GM19328 (cell line): ENCODE data around the gene IFTAP.
A peak's percentile ranks its signal among the peaks of the same experiment; 100 is the strongest.
"Not testable (repeated sequence)": the region's sequence is repeated elsewhere in the genome, so short reads cannot be mapped to it uniquely, and the experiment has no call there.

ENCODE experiments used
- ATAC-seq: cut with Tn5 transposase; IDR thresholded peaks from one replicate; pipeline ENCODE4 v1.9.1; 2021; ENCODE audit warnings: mild to moderate bottlenecking, moderate library complexity; ENCODE audit not compliant: unreplicated experiment

The IFTAP gene

GRCh38 chr11:36594316-36594989, at the start of gene IFTAP:
Gene IFTAP (plus strand): TSS chr11:36594502. CDS start chr11:36610104, 15,602 bp downstream.
- ATAC-seq = no peak

- no peak for ATAC-seq
Observed at GRCh38 chr11:36550385-36551115, 43.8 kb upstream of the IFTAP start.

GRCh38 chr11:36557390-36557789, 36.9 kb upstream of the IFTAP start:
- not testable (repeated sequence) for ATAC-seq

- ATAC-seq = no peak
Observed at GRCh38 chr11:36557991-36558390, 36.3 kb upstream of the IFTAP start.

GRCh38 chr11:36558571-36559413, 35.5 kb upstream of the IFTAP start:
- ATAC-seq = peak; percentile 83

- ATAC-seq = peak; percentile 57
Observed at GRCh38 chr11:36564376-36565030, 29.8 kb upstream of the IFTAP start.

GRCh38 chr11:36565031-36565610, 29.2 kb upstream of the IFTAP start:
- ATAC-seq = no peak

- ATAC-seq = no peak
Observed at GRCh38 chr11:36566407-36567053, 27.8 kb upstream of the IFTAP start.

GRCh38 chr11:36567694-36568093, 26.6 kb upstream of the IFTAP start, which contains the start of gene RAG1:
Gene RAG1 (plus strand): TSS chr11:36568007. CDS start chr11:36573305, 5,298 bp downstream.
- ATAC-seq = no peak

GRCh38 chr11:36569095-36569494, 25.2 kb upstream of the IFTAP start:
- no peak for ATAC-seq

- ATAC-seq = no peak
Observed at GRCh38 chr11:36574486-36574885, 19.8 kb upstream of the IFTAP start.

GRCh38 chr11:36577373-36577772, 16.9 kb upstream of the IFTAP start:
- ATAC-seq = no peak

GRCh38 chr11:36577859-36578258, 16.4 kb upstream of the IFTAP start:
- no peak for ATAC-seq

GRCh38 chr11:36578458-36578857, 15.8 kb upstream of the IFTAP start:
- no peak for ATAC-seq

- ATAC-seq = no peak
Observed at GRCh38 chr11:36581536-36581935, 12.8 kb upstream of the IFTAP start.

- ATAC-seq = no peak
Observed at GRCh38 chr11:36583667-36584066, 10.6 kb upstream of the IFTAP start.

GRCh38 chr11:36586543-36586942, 7.8 kb upstream of the IFTAP start:
- ATAC-seq = no peak

- ATAC-seq = no peak
Observed at GRCh38 chr11:36588099-36588498, 6.2 kb upstream of the IFTAP start.

- ATAC-seq = no peak
Observed at GRCh38 chr11:36590513-36590912, 3.8 kb upstream of the IFTAP start.

- ATAC-seq = no peak
Observed at GRCh38 chr11:36591433-36591832, 2.9 kb upstream of the IFTAP start.
